Endodermal cell (in vitro differentiated cells): Measurements from ENCODE around the gene TMEM238L. TPM values are rescaled to one million over a fixed set of nuclear protein-coding genes. Genes with fewer than 3 reads are reported as not detected.
A peak's percentile ranks its signal among the peaks of the same experiment; 100 is the strongest.

ENCODE experiments used
- DNase-seq: peaks from one replicate; pipeline ENCODE4 v3.0.0-alpha.2; 2017
- H3K27ac ChIP-seq: 2 replicates; pipeline ENCODE4 v1.5.1; 2013; ENCODE audit warnings: mild to moderate bottlenecking, low read depth, low read length, moderate library complexity
- H3K27me3 ChIP-seq: 2 replicates; pipeline ENCODE4 v1.6.1; 2013; ENCODE audit warnings: mild to moderate bottlenecking, low read length, moderate library complexity; ENCODE audit not compliant: insufficient read depth, control insufficient read depth, poor library complexity, severe bottlenecking
- H3K36me3 ChIP-seq: 2 replicates; pipeline ENCODE4 v1.7.0; 2013; ENCODE audit warnings: mild to moderate bottlenecking, low read length, moderate library complexity; ENCODE audit not compliant: control insufficient read depth, insufficient read depth
- H3K4me1 ChIP-seq: one replicate; pipeline ENCODE4 v1.7.0; 2013; ENCODE audit warnings: low read length; ENCODE audit not compliant: control insufficient read depth, insufficient read depth
- H3K4me3 ChIP-seq: 2 replicates; pipeline ENCODE4 v1.5.1; 2013; ENCODE audit warnings: mild to moderate bottlenecking, low read length, moderate library complexity
- H3K9ac ChIP-seq: 2 replicates; pipeline ENCODE4 v1.6.1; 2013; ENCODE audit warnings: mild to moderate bottlenecking, low read length, moderate library complexity; ENCODE audit not compliant: poor library complexity, severe bottlenecking; ENCODE audit errors: extremely low read depth
- H3K9me3 ChIP-seq: 2 replicates; pipeline ENCODE4 v1.6.1; 2013; ENCODE audit warnings: mild to moderate bottlenecking, low read length, moderate library complexity; ENCODE audit not compliant: control insufficient read depth
- H3K27ac Mint-ChIP-seq: 2 replicates; pipeline ENCODE4 v1.8.0; 2020; ENCODE audit warnings: mixed read lengths
- H3K27me3 Mint-ChIP-seq: 2 replicates; pipeline ENCODE4 v1.8.0; 2021; ENCODE audit warnings: mild to moderate bottlenecking, mixed read lengths; ENCODE audit not compliant: insufficient read depth
- H3K36me3 Mint-ChIP-seq: 2 replicates; pipeline ENCODE4 v1.8.0; 2020; ENCODE audit warnings: low read depth, mixed read lengths
- H3K4me1 Mint-ChIP-seq: 2 replicates; pipeline ENCODE4 v1.8.0; 2020; ENCODE audit warnings: mixed read lengths
- H3K4me3 Mint-ChIP-seq: 2 replicates; pipeline ENCODE4 v1.8.0; 2020; ENCODE audit warnings: mild to moderate bottlenecking, moderate library complexity, mixed read lengths
- H3K9me3 Mint-ChIP-seq: 2 replicates; pipeline ENCODE4 v1.8.0; 2020; ENCODE audit warnings: mild to moderate bottlenecking, mixed read lengths
- WGBS, 2 experiments: methylation state at CpG; one replicate each; pipeline versions ENCODE4 v1.1.5 to v1.1.7; 2013; ENCODE audit warnings: missing lambda C conversion rate in 2 of 2, mixed read lengths in 1 of 2; ENCODE audit not compliant: insufficient coverage in 1 of 2, insufficient read length in 1 of 2; 5-methylcytosine and 5-hydroxymethylcytosine counted together
- total RNA-seq, 2 donors: library from RNA; stranded (reverse); fragmentation: NEBNext Ultra II Directional in 1 of 2; extraction: Animal tissue kit (Norgen Biotek cat#: 25700) in 1 of 2; gene quantifications; 2 replicates in 1 of 2; 3 replicates in 1 of 2; pipeline ENCODE4 v1.2.1, GENCODE V29; 2021
- TF ChIP-seq, protein P1 (sequence below): fragments of 200-600 bp; sonication (generic); conservative IDR thresholded peaks from 2 replicates; pipeline ENCODE4 v1.5.0; 2021; ENCODE audit warnings: antibody characterized with exemption, mild to moderate bottlenecking

Gene TMEM238L
- total RNA-seq, 2 donors from 2014 or later, result not detected

DNA sequence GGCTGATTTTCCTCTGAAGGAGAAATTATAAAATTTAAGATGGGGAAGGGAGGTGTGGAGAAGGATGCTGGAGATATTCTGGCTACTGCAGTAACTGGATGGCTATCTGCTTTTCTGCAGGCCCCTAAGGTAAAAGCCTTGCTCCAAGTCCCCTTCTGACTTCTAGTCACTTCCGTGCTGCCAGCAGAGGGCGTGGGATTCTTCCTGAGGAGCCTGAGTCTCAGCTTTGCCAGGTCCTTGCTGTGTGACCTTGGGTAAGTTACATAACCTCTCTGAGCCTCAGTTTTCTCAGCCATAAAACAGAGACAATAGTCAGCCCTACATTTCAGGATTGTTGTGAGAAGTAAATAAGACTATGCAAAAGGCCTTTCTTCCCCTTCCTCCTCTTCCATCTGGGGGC is 49.8 kb downstream of the TMEM238L start:
- no peak overlapping the region for H3K4me3 ChIP-seq
- H3K36me3 Mint-ChIP-seq, result no peaks in the 10 kb centered on the region
- peak; percentile 94 for DNase-seq

DNA sequence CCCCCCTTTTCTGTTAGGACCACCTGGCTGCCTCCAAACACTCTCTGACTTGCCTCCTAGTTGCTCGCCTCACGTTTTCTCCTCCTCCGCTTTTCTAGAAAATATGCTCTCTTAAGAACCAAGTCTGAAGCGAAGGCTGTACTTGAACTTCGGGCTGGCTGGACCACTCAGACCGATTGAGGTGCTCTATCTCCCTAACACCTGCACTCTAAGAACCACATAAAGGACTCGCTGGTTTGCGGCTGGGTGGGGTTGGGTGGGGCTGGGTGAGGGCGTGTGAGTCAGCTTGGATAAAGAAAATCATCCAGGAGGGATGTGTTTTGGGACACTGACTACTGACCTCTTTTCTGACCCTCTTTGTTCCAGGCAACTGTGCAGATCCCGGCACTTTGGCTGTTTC is 51.2 kb downstream of the TMEM238L start:
- H3K27ac Mint-ChIP-seq, result no peak overlapping the region
- 87 to 94% methylated on average over 5 to 9 of the region's 10 CpGs for WGBS, 2 experiments
- Histone ChIP-seq H3K4me3 (no peak overlapping the region), H3K9me3 (no peaks in the 10 kb centered on the region), H3K27me3 (no peaks in the 10 kb centered on the region), H3K36me3 (no peaks in the 10 kb centered on the region), H3K27ac (no peak overlapping the region), H3K9ac (no peak overlapping the region), H3K4me1 (no peaks in the 10 kb centered on the region)
- H3K9me3 Mint-ChIP-seq, result no peaks in the 10 kb centered on the region
- no peaks in the 10 kb centered on the region for H3K36me3 Mint-ChIP-seq
- H3K27me3 Mint-ChIP-seq, result peaks cover 2% of the 10 kb centered on the region
- H3K4me3 Mint-ChIP-seq, result no peak overlapping the region
- peaks cover 28% of the 10 kb centered on the region for H3K4me1 Mint-ChIP-seq
- TF ChIP-seq, protein P1, sequence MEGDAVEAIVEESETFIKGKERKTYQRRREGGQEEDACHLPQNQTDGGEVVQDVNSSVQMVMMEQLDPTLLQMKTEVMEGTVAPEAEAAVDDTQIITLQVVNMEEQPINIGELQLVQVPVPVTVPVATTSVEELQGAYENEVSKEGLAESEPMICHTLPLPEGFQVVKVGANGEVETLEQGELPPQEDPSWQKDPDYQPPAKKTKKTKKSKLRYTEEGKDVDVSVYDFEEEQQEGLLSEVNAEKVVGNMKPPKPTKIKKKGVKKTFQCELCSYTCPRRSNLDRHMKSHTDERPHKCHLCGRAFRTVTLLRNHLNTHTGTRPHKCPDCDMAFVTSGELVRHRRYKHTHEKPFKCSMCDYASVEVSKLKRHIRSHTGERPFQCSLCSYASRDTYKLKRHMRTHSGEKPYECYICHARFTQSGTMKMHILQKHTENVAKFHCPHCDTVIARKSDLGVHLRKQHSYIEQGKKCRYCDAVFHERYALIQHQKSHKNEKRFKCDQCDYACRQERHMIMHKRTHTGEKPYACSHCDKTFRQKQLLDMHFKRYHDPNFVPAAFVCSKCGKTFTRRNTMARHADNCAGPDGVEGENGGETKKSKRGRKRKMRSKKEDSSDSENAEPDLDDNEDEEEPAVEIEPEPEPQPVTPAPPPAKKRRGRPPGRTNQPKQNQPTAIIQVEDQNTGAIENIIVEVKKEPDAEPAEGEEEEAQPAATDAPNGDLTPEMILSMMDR, result no peak
- DNase-seq, result no peak

More for the DNA sequence above, 49.8 kb downstream of the TMEM238L start:
- Histone ChIP-seq H3K4me1 (no peaks in the 10 kb centered on the region), H3K27ac (no peak overlapping the region), H3K9ac (no peak overlapping the region), H3K36me3 (no peaks in the 10 kb centered on the region), H3K27me3 (no peaks in the 10 kb centered on the region), H3K9me3 (no peaks in the 10 kb centered on the region)
- TF ChIP-seq, protein P1, result peak; percentile 72
- H3K27me3 Mint-ChIP-seq, result peaks cover 4% of the 10 kb centered on the region
- no peak overlapping the region for H3K27ac Mint-ChIP-seq
- 13 to 47% methylated on average over 2 of the region's 2 CpGs for WGBS, 2 experiments
- peaks cover 32% of the 10 kb centered on the region for H3K4me1 Mint-ChIP-seq
- no peaks in the 10 kb centered on the region for H3K9me3 Mint-ChIP-seq
- no peak overlapping the region for H3K4me3 Mint-ChIP-seq

DNA sequence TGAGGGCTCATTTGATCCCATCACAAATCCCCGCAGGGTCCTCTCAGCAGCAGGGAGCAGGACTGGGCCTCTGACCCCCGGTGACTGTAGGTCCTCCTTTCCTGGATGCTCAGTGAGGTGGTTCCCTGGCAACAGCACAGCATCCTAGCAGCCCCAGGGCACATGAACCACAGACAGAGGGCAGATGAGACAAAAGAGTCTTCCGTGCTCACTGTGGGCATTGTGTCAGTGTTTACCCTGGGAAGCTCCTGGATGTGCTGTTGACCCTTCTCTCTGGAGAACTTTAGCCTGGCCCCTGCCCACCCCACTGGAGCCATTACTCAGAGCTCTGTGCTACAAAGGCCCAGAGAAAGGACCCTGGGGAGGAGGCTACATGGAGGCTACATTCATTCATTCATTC is 52.3 kb downstream of the TMEM238L start:
- no peaks in the 10 kb centered on the region for H3K36me3 Mint-ChIP-seq
- Histone ChIP-seq H3K9me3 (no peaks in the 10 kb centered on the region), H3K36me3 (no peaks in the 10 kb centered on the region), H3K27me3 (no peaks in the 10 kb centered on the region), H3K4me3 (no peak overlapping the region), H3K4me1 (no peaks in the 10 kb centered on the region), H3K9ac (no peak overlapping the region), H3K27ac (peak overlapping the region; percentile 57)
- no peak overlapping the region for H3K27ac Mint-ChIP-seq
- H3K9me3 Mint-ChIP-seq, result no peaks in the 10 kb centered on the region
- no peak overlapping the region for H3K4me3 Mint-ChIP-seq
- H3K27me3 Mint-ChIP-seq, result peaks cover 5% of the 10 kb centered on the region
- peaks cover 18% of the 10 kb centered on the region for H3K4me1 Mint-ChIP-seq
- TF ChIP-seq, protein P1, result no peak
- no peak for DNase-seq
- 67 to 89% methylated on average over 2 to 3 of the region's 3 CpGs for WGBS, 2 experiments
